Colonic mucosa (tissue), 4 donors: ENCODE results near the gene OPHN1. TPM values are rescaled to one million over a fixed set of nuclear protein-coding genes. Genes with fewer than 3 reads are reported as not detected.

Experiments
- DNase-seq: peaks from one replicate; pipeline ENCODE4 v3.0.0-alpha.2; 2020
- H3K27ac ChIP-seq: fragments of 200-600 bp; one replicate; pipeline ENCODE4 v1.8.0; 2021
- H3K27me3 ChIP-seq: fragments of 200-600 bp; one replicate; pipeline ENCODE4 v1.8.0; 2021
- H3K36me3 ChIP-seq: fragments of 200-600 bp; one replicate; pipeline ENCODE4 v1.8.0; 2021
- H3K4me1 ChIP-seq: fragments of 200-600 bp; one replicate; pipeline ENCODE4 v1.8.0; 2021; ENCODE audit warnings: mild to moderate bottlenecking
- H3K4me3 ChIP-seq: fragments of 200-600 bp; one replicate; pipeline ENCODE4 v1.8.0; 2021
- H3K9ac ChIP-seq, 2 donors: one replicate each; pipeline ENCODE4 v1.7.0; 2013; ENCODE audit warnings: control low read depth in 2 of 2, low read depth in 2 of 2, low read length in 2 of 2
- H3K9me3 ChIP-seq: fragments of 200-600 bp; one replicate; pipeline ENCODE4 v1.8.0; 2021
- CTCF ChIP-seq: fragments of 200-600 bp; IDR thresholded peaks from one replicate; pipeline ENCODE4 v1.8.0; 2022; ENCODE audit warnings: antibody characterized with exemption, mild to moderate bottlenecking
- intact Hi-C: fragments of 100-400 bp; cut with DNase I; formaldehyde crosslinking; loops from one replicate; pipeline ENCODE4 v1.14.1; 2022
- total RNA-seq, 2 donors: library from RNA; stranded (reverse); fragmentation: NEBNext Ultra II Directional in 1 of 2; extraction: Animal tissue kit (Norgen Biotek cat#: 25700) in 1 of 2; gene quantifications; one replicate each; pipeline ENCODE4 v1.2.1, GENCODE V29; 2021
- donor health status: healthy.
- donor health status: DM: no; HTN: no; CAD: no.
- donor health status: DM: no; HTN: no; CAD: no.

OPHN1 gene
- total RNA-seq, 2 donors from 2014 or later: 4.8 to 6.8 TPM

GRCh38 chrX:68299898-68300297, 133.4 kb downstream of the OPHN1 start:
- Histone ChIP-seq H3K9ac (no peak overlapping the region), H3K27me3 (no peaks in the 10 kb centered on the region), H3K9me3 (no peaks in the 10 kb centered on the region), H3K4me3 (no peak overlapping the region), H3K27ac (no peak overlapping the region), H3K36me3 (no peaks in the 10 kb centered on the region), H3K4me1 (no peaks in the 10 kb centered on the region)
- intact Hi-C loops: no loop called here
- TF ChIP-seq CTCF: no peak
- DNase-seq: no peak

- no peak for TF ChIP-seq CTCF
- intact Hi-C loops: no loop called here
- DNase-seq: no peak
- H3K4me3 ChIP-seq: no peak overlapping the region
- H3K9ac ChIP-seq: no peak overlapping the region
- no peaks in the 10 kb centered on the region for H3K9me3 ChIP-seq
- H3K27me3 ChIP-seq: no peaks in the 10 kb centered on the region
- H3K27ac ChIP-seq: no peak overlapping the region
- no peaks in the 10 kb centered on the region for H3K36me3 ChIP-seq
- H3K4me1 ChIP-seq: no peaks in the 10 kb centered on the region
These were observed 140.8 kb downstream of the OPHN1 start for GRCh38 chrX:68292471-68292870.

GRCh38 chrX:68288127-68288526, 145.2 kb downstream of the OPHN1 start:
- H3K4me3 ChIP-seq: no peak overlapping the region
- DNase-seq: no peak
- no peaks in the 10 kb centered on the region for H3K27me3 ChIP-seq
- no peak overlapping the region for H3K9ac ChIP-seq
- intact Hi-C loops: no loop called here
- no peak overlapping the region for H3K27ac ChIP-seq
- no peaks in the 10 kb centered on the region for H3K9me3 ChIP-seq
- no peaks in the 10 kb centered on the region for H3K36me3 ChIP-seq
- H3K4me1 ChIP-seq: no peaks in the 10 kb centered on the region
- TF ChIP-seq CTCF: no peak

- no peak for DNase-seq
- H3K27ac ChIP-seq: no peak overlapping the region
- H3K36me3 ChIP-seq: no peaks in the 10 kb centered on the region
- intact Hi-C loops: no loop called here
- H3K27me3 ChIP-seq: no peaks in the 10 kb centered on the region
- H3K9ac ChIP-seq: no peak overlapping the region
- no peaks in the 10 kb centered on the region for H3K9me3 ChIP-seq
- TF ChIP-seq CTCF: no peak
- no peak overlapping the region for H3K4me3 ChIP-seq
- H3K4me1 ChIP-seq: no peaks in the 10 kb centered on the region
These were observed 145.9 kb downstream of the OPHN1 start for GRCh38 chrX:68287419-68287818.

GRCh38 chrX:68286980-68287379, 146.3 kb downstream of the OPHN1 start:
- no peaks in the 10 kb centered on the region for H3K9me3 ChIP-seq
- H3K9ac ChIP-seq: no peak overlapping the region
- TF ChIP-seq CTCF: no peak
- H3K27me3 ChIP-seq: no peaks in the 10 kb centered on the region
- intact Hi-C loops: no loop called here
- no peaks in the 10 kb centered on the region for H3K4me1 ChIP-seq
- H3K4me3 ChIP-seq: no peak overlapping the region
- DNase-seq: no peak
- no peaks in the 10 kb centered on the region for H3K36me3 ChIP-seq
- no peak overlapping the region for H3K27ac ChIP-seq

- no peak for DNase-seq
- H3K36me3 ChIP-seq: no peaks in the 10 kb centered on the region
- no peak overlapping the region for H3K9ac ChIP-seq
- no peaks in the 10 kb centered on the region for H3K27me3 ChIP-seq
- H3K4me1 ChIP-seq: no peaks in the 10 kb centered on the region
- no peaks in the 10 kb centered on the region for H3K9me3 ChIP-seq
- intact Hi-C loops: no loop called here
- H3K27ac ChIP-seq: no peak overlapping the region
- no peak for TF ChIP-seq CTCF
- H3K4me3 ChIP-seq: no peak overlapping the region
These were observed 147.2 kb downstream of the OPHN1 start for GRCh38 chrX:68286076-68286475.
